HG03025 (cell line): ENCODE measurements around the gene ZDHHC9.

Experiments used
- ATAC-seq: cut with Tn5 transposase; IDR thresholded peaks from one replicate; pipeline ENCODE4 v1.9.1; 2021; ENCODE audit warnings: mild to moderate bottlenecking, moderate library complexity; ENCODE audit not compliant: unreplicated experiment, low FRiP score

The ZDHHC9 gene

DNA sequence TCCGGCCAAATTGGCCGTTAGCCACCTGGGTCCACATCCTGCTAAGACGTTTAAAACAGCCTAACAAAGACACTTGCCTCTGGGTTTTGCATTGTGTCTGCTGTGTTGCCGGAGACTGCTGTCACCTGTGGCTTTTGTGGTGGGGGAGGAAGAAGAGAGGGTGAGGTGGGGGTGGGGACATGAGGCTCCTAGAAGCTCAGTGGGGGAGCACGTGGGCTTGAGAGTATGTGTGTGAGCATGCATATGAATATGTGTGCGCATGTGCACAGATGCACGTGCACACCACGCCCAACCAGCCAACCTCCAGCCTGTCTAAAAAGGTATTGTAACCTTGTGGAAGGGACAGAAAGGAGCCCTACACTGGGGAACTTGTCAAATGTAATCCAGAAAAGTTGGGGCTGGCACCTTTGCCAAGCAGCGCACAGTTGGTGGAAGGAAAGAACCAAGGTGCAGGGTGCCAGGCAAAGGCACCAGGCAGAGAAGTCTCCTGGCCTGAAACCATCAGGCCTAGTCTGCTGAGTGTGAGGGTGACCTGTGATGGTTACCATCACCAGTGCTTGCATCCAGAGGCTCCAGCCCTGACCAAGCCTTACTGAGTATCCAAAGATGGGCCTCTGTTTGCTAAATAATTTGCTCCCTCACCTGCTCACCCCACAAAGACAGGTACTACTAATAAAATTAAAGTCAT is 74.1 kb downstream of the ZDHHC9 start:
- peak; percentile 36 for ATAC-seq

DNA sequence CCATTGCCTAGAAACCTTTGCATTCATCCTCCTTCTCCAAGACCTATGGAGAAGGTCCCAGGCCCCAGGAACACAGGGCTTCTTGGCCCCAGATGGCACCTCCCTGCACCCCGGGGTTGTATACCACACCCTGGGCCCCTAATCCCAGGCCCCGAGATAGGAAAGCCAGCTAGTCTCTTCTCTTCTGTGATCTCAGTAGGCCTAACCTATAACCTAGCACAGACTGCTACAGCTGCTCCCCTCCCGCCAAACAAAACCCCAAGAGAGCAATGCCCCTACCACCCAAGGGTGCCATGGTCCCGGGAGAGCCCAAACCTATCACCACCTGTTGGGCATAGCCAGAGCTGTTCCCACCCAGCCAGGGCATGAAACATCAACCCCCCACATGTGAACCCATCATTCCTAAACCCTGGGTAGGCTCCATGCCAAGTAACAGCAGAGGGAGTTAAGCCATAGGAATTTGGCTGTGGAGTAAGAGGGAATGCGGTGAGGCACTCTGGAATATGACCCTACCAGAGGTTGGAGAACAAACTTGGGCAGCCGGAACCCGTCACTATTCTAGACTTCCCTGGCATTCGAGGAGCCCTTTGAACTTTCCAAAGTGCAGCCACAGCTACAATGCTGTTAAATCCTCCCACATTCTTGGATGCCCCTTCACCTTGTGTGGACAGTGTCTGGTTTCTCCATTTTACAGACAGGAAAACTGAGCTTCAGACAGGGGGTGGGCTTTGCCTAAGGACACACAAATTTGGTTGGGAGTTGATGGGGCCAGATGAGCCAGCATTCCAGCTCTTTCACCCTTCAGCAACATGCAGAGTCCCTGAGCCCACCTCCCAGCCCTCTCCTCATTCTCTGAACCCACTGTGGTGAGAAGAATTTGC is 74.9 kb downstream of the ZDHHC9 start:
- no peak for ATAC-seq

DNA sequence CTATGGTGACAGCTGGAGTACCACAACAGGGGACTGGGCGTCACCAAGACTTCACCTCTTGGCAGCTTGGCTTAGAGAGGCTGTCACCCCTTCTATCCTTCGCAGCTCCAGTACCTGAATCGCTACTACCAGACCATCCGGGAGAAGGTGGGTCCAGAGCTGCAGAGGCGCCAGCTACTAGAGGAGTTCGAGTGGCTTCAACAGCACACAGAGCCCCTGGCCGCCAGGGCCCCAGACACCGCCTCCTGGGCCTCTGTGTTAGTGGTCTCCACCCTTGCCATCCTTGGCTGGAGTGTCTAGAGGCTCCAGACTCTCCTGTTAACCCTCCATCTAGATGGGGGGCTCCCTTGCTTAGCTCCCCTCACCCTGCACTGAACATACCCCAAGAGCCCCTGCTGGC is 75.5 kb downstream of the ZDHHC9 start:
- no peak for ATAC-seq

DNA sequence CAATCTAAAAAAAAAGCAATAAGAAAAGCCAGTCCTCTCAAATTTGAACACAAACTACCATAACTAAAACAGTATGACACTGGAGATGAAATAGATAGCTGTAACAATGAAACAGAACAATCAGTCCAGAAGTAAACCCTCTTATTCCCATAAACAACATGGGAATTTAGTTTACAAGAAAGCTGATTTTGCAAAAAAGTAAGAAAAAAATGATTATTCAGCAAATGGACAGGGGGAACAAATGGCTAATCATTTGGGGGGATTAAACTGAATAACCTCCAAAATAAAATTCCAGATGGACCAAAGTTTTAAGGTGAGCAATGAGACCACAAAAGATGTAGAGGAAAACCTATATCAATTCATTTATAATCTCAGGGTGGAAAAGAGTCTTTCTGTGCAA is 80.0 kb downstream of the ZDHHC9 start:
- no peak for ATAC-seq

DNA sequence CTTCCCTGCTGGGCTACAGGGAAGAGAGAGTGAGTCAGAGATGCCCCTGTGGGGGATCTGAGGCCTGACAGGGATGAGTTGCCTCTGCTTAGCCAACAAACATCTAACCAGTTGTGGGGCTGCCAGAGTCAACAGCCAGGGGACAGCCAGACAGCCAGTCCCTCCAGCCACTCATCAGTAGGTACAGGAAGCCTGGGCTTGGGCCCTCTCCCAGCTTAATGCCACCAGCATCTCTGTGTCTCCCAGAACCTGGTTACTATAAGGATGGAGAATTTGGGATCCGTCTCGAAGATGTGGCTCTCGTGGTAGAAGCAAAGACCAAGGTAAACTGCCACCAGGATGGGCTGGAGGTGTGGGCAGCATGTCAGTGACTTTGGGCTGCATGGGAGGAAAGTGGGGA is 81.2 kb downstream of the ZDHHC9 start:
- no peak for ATAC-seq

DNA sequence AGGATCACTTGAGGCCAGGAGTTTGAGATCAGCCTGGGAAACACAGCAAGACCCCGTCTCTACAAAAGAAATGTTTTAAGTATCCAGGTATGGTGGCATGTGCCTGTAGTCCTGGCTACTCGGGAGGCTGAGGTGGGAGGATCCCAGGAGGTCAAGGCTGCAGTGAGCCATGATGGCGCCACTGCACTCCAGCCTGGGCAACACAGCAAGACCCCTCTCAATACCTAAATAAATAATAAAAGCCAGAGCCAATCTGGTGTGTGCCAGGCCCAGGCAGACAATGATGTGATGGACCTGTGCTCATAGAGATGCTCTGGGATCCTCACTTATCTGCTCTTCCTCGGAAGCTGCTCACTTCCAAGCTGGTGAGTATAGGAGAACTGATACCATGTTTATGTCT is 82.1 kb downstream of the ZDHHC9 start:
- no peak for ATAC-seq

DNA sequence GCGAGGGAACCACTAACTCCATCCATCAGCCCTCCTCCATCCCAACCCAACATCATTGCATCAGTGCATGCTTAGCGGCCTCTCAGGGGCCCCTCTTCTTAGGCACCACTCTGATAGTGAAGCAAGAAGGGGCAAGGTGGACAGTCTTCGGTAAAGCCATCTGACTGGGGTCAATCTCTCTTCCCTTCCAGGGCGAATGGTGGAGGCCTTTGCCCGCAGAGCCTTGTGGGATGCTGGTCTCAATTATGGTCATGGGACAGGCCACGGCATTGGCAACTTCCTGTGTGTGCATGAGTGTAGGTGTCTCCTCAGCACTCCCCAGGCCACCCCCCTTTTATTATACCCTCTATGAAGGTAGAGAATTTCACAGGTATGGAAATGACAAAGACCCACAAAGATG is 82.7 kb downstream of the ZDHHC9 start:
- ATAC-seq = no peak

DNA sequence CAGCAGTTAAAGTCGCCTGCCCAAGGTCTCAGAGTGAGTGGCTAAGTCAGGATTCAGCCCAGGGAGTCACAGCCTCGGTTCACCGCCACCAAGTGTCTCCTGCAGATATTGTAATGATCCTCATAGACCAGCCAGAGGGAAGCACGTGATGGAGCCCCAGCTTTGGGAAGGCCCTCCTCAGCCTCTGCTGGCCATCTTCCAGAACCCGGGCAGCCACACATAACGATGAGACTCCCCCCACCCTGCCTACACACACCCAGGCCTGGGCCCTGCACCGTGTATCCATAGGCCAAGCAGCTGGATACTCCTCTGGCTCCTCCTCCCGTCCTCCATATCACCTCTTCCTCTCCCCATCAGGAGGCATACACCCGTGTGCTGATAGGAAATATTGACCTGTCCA is 83.5 kb downstream of the ZDHHC9 start:
- ATAC-seq = no peak

DNA sequence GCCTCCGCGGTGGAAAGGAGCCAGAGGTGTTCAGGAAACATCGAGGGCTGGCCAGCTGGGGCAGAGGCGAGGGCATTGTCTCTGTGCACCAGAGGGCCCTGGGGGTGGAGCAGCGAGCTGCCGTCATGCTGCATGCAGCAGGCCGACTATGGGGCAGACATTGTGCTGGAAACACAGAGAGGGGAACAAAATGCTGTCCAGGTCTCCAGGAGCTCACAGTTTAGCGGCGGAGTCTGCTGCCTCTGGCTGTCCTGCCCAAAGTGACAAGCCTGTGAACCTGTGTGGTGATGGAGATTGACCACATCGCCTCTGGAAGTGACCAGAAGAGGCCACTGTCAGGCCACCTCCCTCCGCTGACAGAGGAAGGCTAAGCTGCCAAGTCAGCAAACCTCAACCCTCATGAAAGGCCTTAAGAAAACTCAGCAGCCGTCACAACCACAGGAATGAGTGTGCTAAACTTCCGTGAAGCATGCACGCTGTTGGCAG is 84.1 kb downstream of the ZDHHC9 start:
- no peak for ATAC-seq

DNA sequence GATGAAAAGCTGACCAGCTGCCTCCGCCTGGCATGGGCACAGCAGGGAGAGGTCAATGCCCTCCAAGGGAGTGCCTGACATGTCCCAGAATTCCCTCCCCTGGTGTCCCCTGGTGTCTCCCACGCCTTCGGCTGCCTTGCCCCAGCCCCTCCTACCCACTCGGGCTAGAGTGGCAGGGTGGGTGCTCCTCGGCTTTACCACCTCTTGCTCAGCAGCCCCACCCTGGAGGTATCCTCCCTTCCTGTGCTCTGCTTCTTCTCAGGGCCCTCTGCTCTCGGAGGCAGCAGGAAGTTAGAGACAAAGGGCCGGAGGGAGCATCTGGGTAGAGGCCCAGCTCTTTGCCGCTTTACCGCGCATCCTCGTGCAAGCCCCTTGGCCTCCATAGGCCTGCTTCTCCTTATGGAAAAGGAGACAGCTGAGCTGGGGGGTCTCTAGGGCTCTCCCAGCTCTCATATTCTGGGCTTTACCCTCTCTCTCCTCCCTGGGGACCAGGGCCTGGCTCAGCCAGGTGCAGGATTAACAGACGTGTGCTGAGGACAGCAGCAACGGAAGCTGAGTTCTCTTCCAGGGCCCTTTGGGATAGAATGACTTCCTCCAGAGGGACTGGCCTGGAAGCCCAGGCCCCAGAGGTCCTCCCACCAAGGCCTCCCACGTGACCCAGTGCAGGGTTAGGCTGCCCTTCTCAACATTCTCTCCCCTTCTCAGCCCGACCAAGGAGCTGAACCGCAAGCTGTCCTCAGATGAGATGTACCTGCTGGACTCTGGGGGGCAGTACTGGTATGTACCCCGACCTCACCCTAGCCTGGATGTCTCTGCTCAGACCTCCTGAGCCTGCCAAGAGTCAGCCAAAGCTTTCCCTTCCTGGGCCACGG is 87.7 kb downstream of the ZDHHC9 start:
- no peak for ATAC-seq

DNA sequence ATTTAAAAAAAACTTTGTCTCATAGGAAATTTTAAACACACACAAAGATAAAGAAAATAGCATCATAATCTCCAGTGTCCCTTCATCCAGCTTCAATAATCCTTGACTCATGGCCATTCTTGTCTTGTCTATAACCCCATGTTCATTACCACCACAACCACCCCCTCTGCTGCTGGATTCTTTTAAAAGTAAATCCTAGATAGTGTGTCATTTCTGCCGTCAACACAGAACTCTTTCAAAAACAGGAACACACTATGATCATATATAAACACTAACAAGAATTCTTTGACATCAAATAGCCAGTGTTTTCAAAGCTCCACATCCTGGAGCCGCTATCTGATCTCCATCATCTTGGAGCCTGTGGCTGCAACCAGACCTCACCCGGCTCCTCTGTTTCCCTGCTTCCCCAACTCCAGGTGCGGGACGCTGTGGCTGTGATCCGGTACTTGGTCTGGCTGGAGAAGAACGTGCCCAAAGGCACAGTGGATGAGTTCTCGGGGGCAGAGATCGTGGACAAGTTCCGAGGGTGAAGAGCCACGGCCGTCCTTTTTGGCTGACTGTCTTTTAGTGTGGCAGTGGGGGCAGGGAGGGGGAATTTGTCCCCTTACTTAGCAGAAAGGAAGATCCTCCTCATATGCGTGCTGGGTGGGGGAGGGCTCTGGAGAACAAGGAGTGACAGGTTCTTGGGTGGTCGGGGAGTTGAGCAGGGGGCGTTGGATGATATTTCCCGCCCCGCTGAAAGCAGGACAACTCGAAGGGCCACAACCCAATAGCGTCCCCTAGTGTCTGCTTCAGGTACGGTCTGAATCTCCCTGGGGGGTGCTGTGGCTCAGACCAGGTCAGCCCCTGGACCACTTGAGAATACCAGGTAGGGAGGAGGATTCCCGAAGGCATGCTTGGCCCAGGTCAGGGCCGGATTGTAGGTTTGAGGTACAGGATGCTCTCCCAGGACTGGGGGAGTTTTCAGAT is 89.3 kb downstream of the ZDHHC9 start:
- no peak for ATAC-seq
